Measurements from ENCODE around the gene PKM.
"Not testable (repeated sequence)": the region's sequence is repeated elsewhere in the genome, so short reads cannot be mapped to it uniquely, and the experiment has no call there.

PKM gene

DNA sequence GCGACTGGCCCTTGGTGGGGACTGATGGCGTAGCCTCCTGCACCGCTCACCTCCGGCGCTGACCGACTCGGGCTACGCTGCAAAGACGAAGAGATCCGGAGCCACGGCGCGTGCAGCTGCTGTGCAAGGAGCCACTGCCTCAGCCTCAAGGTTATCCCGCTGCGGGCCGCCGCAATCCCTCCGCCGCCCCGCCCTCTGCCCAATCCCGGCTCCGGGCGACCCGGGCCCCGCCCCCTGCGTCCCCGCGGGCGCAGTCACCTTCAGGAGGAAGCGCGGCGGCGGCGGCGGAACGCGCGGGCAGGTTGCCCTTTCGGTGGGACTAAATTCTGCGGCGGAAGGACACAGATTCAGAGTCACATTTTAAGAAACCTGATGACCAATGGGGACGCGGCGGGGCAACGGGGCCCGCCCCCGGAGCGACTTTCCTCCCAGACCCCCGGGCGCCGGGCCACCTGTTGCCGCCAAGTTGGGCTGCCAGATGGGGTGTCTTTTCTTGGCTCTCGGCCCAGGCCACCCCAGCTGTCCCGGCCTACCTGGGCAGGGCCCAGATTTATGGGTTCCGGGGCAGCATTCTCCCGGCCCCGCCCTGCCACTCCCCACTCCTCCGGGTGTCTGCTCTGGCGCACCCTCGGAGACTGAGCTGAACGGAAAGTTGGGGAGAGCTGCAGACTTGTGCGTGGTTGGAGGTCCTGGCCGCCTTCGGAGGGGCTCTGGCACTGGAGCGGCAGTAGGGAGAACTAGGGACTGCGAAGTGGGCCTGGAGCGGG lies at the start of gene PKM:
TSS of gene PKM (minus strand) at position 125 of the 767 bp plus-strand sequence. CDS start 12,093 bp downstream, outside the sequence.
- Histone ChIP-seq H3K4me1 (ENCODE audit: control insufficient read depth, insufficient read depth, low read length) (peaks cover 38% of the 10 kb centered on the region), H3K9me3 (ENCODE audit: control insufficient read depth in 2 of 2, low read length in 2 of 2) (no peaks in the 10 kb centered on the region), H3K9ac (ENCODE audit: low read length in 2 of 2) (peak within 1 kb of the TSS; percentile 89 to 97), H3K27me3 (ENCODE audit: control insufficient read depth in 1 of 2, insufficient read depth in 2 of 2, low read length in 2 of 2) (no peaks in the 10 kb centered on the region), H3K27ac (ENCODE audit: low read length) (peak within 1 kb of the TSS; percentile 90), H3K4me3 (ENCODE audit: low read length in 2 of 2) (peak within 1 kb of the TSS; percentile 76 to 90), H3K36me3 (ENCODE audit: control insufficient read depth in 2 of 2, insufficient read depth in 2 of 2, low read length in 2 of 2) (no peaks in the 10 kb centered on the region)

DNA sequence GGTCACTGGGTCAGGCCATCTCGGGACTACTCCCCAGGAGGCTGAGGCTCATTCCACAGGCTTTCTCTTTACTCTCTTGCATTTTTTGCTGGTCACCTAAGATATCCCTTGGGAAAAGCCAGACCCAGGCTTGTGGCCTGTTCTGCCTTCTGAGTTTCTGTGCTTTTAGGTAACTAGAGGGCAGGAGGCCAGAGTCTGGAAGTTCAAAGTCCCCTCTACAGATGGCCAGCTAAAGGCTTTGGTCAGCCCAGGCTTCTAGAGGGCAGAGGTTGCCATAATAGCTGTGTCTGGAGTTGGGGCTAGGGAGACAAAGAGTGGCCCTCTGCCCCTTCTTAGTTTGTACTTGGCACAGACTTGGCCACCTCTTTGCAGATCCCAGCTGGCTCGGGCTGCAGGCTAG lies 49.8 kb upstream of the PKM start:
- Histone ChIP-seq H3K4me3 (ENCODE audit: low read length in 2 of 2) (no peak overlapping the region), H3K36me3 (ENCODE audit: control insufficient read depth in 2 of 2, insufficient read depth in 2 of 2, low read length in 2 of 2) (no peaks in the 10 kb centered on the region), H3K27ac (ENCODE audit: low read length) (no peak overlapping the region), H3K9me3 (ENCODE audit: control insufficient read depth in 2 of 2, low read length in 2 of 2) (no peaks in the 10 kb centered on the region), H3K4me1 (ENCODE audit: control insufficient read depth, insufficient read depth, low read length) (no peaks in the 10 kb centered on the region), H3K27me3 (ENCODE audit: control insufficient read depth in 1 of 2, insufficient read depth in 2 of 2, low read length in 2 of 2) (no peaks in the 10 kb centered on the region), H3K9ac (ENCODE audit: low read length in 2 of 2) (no peak overlapping the region)

DNA sequence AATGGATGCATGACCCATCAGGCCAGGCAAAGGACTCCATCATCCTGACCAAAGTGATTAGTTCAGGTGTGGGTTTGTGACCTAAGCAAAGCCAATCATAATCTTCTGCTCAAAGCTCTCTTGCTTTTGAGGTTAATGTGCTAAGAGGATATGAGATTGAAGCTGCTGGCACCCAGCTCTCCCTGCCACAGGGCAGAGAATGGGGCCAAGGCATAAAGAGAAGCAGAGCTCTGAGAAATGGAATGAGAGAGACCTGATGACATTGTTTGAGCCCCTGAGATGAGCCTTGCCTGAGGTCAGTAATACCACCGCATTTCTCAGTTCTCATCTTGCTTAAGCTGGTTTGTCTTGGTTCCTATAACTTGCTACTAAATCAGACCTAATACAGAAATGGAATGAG lies 47.7 kb upstream of the PKM start:
- no peak overlapping the region for H3K4me3 ChIP-seq (ENCODE audit: low read length in 2 of 2)
- H3K27ac ChIP-seq (ENCODE audit: low read length): no peak overlapping the region
- H3K4me1 ChIP-seq (ENCODE audit: control insufficient read depth, insufficient read depth, low read length): no peaks in the 10 kb centered on the region
- no peaks in the 10 kb centered on the region for H3K27me3 ChIP-seq (ENCODE audit: control insufficient read depth in 1 of 2, insufficient read depth in 2 of 2, low read length in 2 of 2)
- no peaks in the 10 kb centered on the region for H3K36me3 ChIP-seq (ENCODE audit: control insufficient read depth in 2 of 2, insufficient read depth in 2 of 2, low read length in 2 of 2)
- H3K9ac ChIP-seq (ENCODE audit: low read length in 2 of 2): no peak overlapping the region
- H3K9me3 ChIP-seq (ENCODE audit: control insufficient read depth in 2 of 2, low read length in 2 of 2): no peaks in the 10 kb centered on the region

DNA sequence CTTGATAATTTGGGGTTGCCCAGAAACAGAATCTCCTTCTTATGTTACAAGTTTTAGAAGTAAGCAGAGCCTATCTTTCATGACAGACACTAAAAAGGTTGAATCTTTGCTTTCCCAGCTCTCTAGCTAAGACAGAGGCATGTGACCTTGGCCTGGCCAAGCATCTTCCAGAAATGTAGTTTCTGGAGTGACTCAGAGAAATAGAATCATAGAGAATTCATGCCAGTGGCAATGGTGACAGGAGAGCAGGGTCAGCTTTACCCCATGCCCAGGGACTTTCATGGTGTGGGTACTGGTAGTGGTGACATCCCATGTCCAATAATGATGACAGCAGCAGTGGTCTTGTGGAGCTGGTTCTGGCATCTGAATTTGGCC lies 45.3 kb upstream of the PKM start:
- Histone ChIP-seq H3K9ac (ENCODE audit: low read length in 2 of 2) (no peak overlapping the region), H3K36me3 (ENCODE audit: control insufficient read depth in 2 of 2, insufficient read depth in 2 of 2, low read length in 2 of 2) (no peaks in the 10 kb centered on the region), H3K4me1 (ENCODE audit: control insufficient read depth, insufficient read depth, low read length) (peaks cover 8% of the 10 kb centered on the region), H3K4me3 (ENCODE audit: low read length in 2 of 2) (no peak overlapping the region), H3K9me3 (ENCODE audit: control insufficient read depth in 2 of 2, low read length in 2 of 2) (no peaks in the 10 kb centered on the region), H3K27ac (ENCODE audit: low read length) (no peak overlapping the region), H3K27me3 (ENCODE audit: control insufficient read depth in 1 of 2, insufficient read depth in 2 of 2, low read length in 2 of 2) (no peaks in the 10 kb centered on the region)

- not testable (repeated sequence) for H3K36me3 ChIP-seq (ENCODE audit: control insufficient read depth in 2 of 2, insufficient read depth in 2 of 2, low read length in 2 of 2); H3K4me1 ChIP-seq (ENCODE audit: control insufficient read depth, insufficient read depth, low read length); H3K27me3 ChIP-seq (ENCODE audit: control insufficient read depth in 1 of 2, insufficient read depth in 2 of 2, low read length in 2 of 2); H3K27ac ChIP-seq (ENCODE audit: low read length); H3K9ac ChIP-seq (ENCODE audit: low read length in 2 of 2); H3K9me3 ChIP-seq (ENCODE audit: control insufficient read depth in 2 of 2, low read length in 2 of 2); H3K4me3 ChIP-seq (ENCODE audit: low read length in 2 of 2)
Observed at GRCh38 chr15:72275635-72276325, 44.8 kb upstream of the PKM start.

DNA sequence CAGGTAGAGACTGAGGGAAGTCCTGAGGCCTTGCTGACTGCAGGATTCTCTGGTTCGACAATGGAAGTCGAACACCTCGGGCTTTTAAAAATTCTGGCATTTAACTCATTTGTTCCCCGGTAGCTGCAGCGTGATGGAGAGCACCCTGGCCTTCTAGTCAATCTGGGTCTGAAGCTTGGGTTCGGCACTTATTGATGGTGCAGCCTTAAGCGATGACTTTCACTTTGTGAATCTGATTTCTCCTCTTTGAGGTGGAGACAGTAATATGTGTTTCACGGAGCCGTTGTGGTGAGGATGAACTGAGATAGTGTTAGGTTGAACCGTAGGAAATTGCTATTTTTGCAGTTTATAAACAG lies 42.0 kb upstream of the PKM start:
- Histone ChIP-seq H3K27me3 (ENCODE audit: control insufficient read depth in 1 of 2, insufficient read depth in 2 of 2, low read length in 2 of 2) (no peaks in the 10 kb centered on the region), H3K36me3 (ENCODE audit: control insufficient read depth in 2 of 2, insufficient read depth in 2 of 2, low read length in 2 of 2) (peaks cover 3 to 4% of the 10 kb centered on the region in 2 donors), H3K27ac (ENCODE audit: low read length) (peak overlapping the region; percentile 58), H3K9ac (ENCODE audit: low read length in 2 of 2) (peak overlapping the region; percentile 54 to 66), H3K4me1 (ENCODE audit: control insufficient read depth, insufficient read depth, low read length) (peaks cover 8% of the 10 kb centered on the region), H3K4me3 (ENCODE audit: low read length in 2 of 2) (peak overlapping the region; percentile 65 to 88), H3K9me3 (ENCODE audit: control insufficient read depth in 2 of 2, low read length in 2 of 2) (no peaks in the 10 kb centered on the region)

GRCh38 chr15:72272213-72272996 lies 41.4 kb upstream of the PKM start, which contains the start of gene PARP6:
TSS of gene PARP6 (minus strand) at chr15:72272554. CDS start at chr15:72267477, 5,077 bp downstream.
- H3K4me1 ChIP-seq (ENCODE audit: control insufficient read depth, insufficient read depth, low read length): peaks cover 8% of the 10 kb centered on the region
- H3K4me3 ChIP-seq (ENCODE audit: low read length in 2 of 2): peak within 1 kb of the TSS; percentile 80 to 88
- H3K36me3 ChIP-seq (ENCODE audit: control insufficient read depth in 2 of 2, insufficient read depth in 2 of 2, low read length in 2 of 2): peaks cover 5 to 7% of the 10 kb centered on the region in 2 donors
- peak within 1 kb of the TSS; percentile 92 to 94 for H3K9ac ChIP-seq (ENCODE audit: low read length in 2 of 2)
- H3K27ac ChIP-seq (ENCODE audit: low read length): peak within 1 kb of the TSS; percentile 81
- H3K9me3 ChIP-seq (ENCODE audit: control insufficient read depth in 2 of 2, low read length in 2 of 2): no peaks in the 10 kb centered on the region
- H3K27me3 ChIP-seq (ENCODE audit: control insufficient read depth in 1 of 2, insufficient read depth in 2 of 2, low read length in 2 of 2): no peaks in the 10 kb centered on the region

- Histone ChIP-seq H3K9me3 (ENCODE audit: control insufficient read depth in 2 of 2, low read length in 2 of 2) (no peaks in the 10 kb centered on the region), H3K4me1 (ENCODE audit: control insufficient read depth, insufficient read depth, low read length) (peaks cover 8% of the 10 kb centered on the region), H3K9ac (ENCODE audit: low read length in 2 of 2) (peak overlapping the region; percentile 92 to 94), H3K27ac (ENCODE audit: low read length) (peak overlapping the region; percentile 81), H3K4me3 (ENCODE audit: low read length in 2 of 2) (peak overlapping the region; percentile 80 to 88), H3K27me3 (ENCODE audit: control insufficient read depth in 1 of 2, insufficient read depth in 2 of 2, low read length in 2 of 2) (no peaks in the 10 kb centered on the region), H3K36me3 (ENCODE audit: control insufficient read depth in 2 of 2, insufficient read depth in 2 of 2, low read length in 2 of 2) (peaks cover 11 to 13% of the 10 kb centered on the region in 2 donors)
Observed at GRCh38 chr15:72271895-72272212, 40.9 kb upstream of the PKM start.

GRCh38 chr15:72271221-72271620 lies 40.2 kb upstream of the PKM start:
- Histone ChIP-seq H3K4me1 (ENCODE audit: control insufficient read depth, insufficient read depth, low read length) (peaks cover 8% of the 10 kb centered on the region), H3K27me3 (ENCODE audit: control insufficient read depth in 1 of 2, insufficient read depth in 2 of 2, low read length in 2 of 2) (no peaks in the 10 kb centered on the region), H3K36me3 (ENCODE audit: control insufficient read depth in 2 of 2, insufficient read depth in 2 of 2, low read length in 2 of 2) (peaks cover 17 to 19% of the 10 kb centered on the region in 2 donors), H3K4me3 (ENCODE audit: low read length in 2 of 2) (peak overlapping the region; percentile 80 to 88), H3K9ac (ENCODE audit: low read length in 2 of 2) (peak overlapping the region in 1 of 2 donors; percentile 92), H3K27ac (ENCODE audit: low read length) (no peak overlapping the region), H3K9me3 (ENCODE audit: control insufficient read depth in 2 of 2, low read length in 2 of 2) (no peaks in the 10 kb centered on the region)

DNA sequence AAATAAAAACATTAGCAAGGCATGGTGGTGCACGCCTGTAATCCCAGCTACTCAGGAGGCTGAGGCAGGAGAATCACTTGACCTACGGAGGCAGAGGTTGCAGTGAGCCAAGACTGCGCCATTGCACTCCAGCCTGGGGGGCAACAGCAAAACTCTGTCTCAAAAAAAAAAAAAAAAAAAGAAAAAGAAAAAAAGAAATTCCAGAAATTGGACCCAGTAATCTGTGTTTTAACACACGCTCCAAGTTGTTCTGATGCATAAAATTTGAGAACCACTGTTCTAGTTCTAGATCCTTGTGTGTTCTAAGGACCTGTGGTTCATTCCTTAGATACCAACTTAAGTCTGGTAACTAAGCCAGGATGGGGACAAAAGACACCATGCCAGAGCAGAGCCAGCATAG lies 38.7 kb upstream of the PKM start:
- H3K36me3 ChIP-seq (ENCODE audit: control insufficient read depth in 2 of 2, insufficient read depth in 2 of 2, low read length in 2 of 2): peaks cover 32 to 34% of the 10 kb centered on the region in 2 donors
- H3K27me3 ChIP-seq (ENCODE audit: control insufficient read depth in 1 of 2, insufficient read depth in 2 of 2, low read length in 2 of 2): no peaks in the 10 kb centered on the region
- H3K9me3 ChIP-seq (ENCODE audit: control insufficient read depth in 2 of 2, low read length in 2 of 2): no peaks in the 10 kb centered on the region
- no peak overlapping the region for H3K9ac ChIP-seq (ENCODE audit: low read length in 2 of 2)
- peaks cover 8% of the 10 kb centered on the region for H3K4me1 ChIP-seq (ENCODE audit: control insufficient read depth, insufficient read depth, low read length)
- H3K27ac ChIP-seq (ENCODE audit: low read length): no peak overlapping the region
- no peak overlapping the region for H3K4me3 ChIP-seq (ENCODE audit: low read length in 2 of 2)
